Suprapubic skin (tissue), 4 donors: ENCODE measurements around the gene EGFR. TPM values are rescaled to one million over a fixed set of nuclear protein-coding genes. Genes with fewer than 3 reads are reported as not detected.

Experiments
- DNase-seq, 2 donors: peaks; one replicate each; pipeline ENCODE4 v3.0.0-alpha.2; 2019; ENCODE audit warnings: low spot score in 2 of 2
- H3K27ac ChIP-seq: fragments of 200-600 bp; sonication (generic); one replicate; pipeline ENCODE4 v1.5.1; 2019
- H3K27me3 ChIP-seq: fragments of 200-600 bp; sonication (generic); one replicate; pipeline ENCODE4 v1.5.1; 2019
- H3K36me3 ChIP-seq: fragments of 200-600 bp; sonication (generic); one replicate; pipeline ENCODE4 v1.5.1; 2019
- H3K4me1 ChIP-seq: fragments of 200-600 bp; sonication (generic); one replicate; pipeline ENCODE4 v1.5.1; 2019
- H3K4me3 ChIP-seq: fragments of 200-600 bp; sonication (generic); one replicate; pipeline ENCODE4 v1.5.1; 2019; ENCODE audit warnings: mild to moderate bottlenecking
- H3K9me3 ChIP-seq: fragments of 200-600 bp; sonication (generic); one replicate; pipeline ENCODE4 v1.5.1; 2019
- CTCF ChIP-seq, 2 donors: fragments of 200-600 bp in 1 of 2; fragments of 450-650 bp in 1 of 2; sonication (generic) in 1 of 2; IDR thresholded peaks; one replicate each; pipeline ENCODE4 v1.5.1; 2016 to 2019; ENCODE audit warnings: antibody characterized with exemption in 2 of 2, mild to moderate bottlenecking in 1 of 2, moderate library complexity in 1 of 2
- EP300 ChIP-seq: sonication (generic); formaldehyde crosslinking; IDR thresholded peaks from one replicate; pipeline ENCODE4 v1.6.1; 2017; ENCODE audit warnings: antibody characterized with exemption
- POLR2A ChIP-seq, 2 donors: fragments of 450-650 bp; IDR thresholded peaks; one replicate each; pipeline ENCODE4 v1.6.1; 2017; ENCODE audit warnings: antibody characterized with exemption in 2 of 2, mild to moderate bottlenecking in 2 of 2, moderate library complexity in 2 of 2
- POLR2AphosphoS5 ChIP-seq, 3 donors: sonication (generic); formaldehyde crosslinking; IDR thresholded peaks; one replicate each; pipeline ENCODE4 v1.6.1; 2017; ENCODE audit warnings: antibody characterized with exemption in 3 of 3
- WGBS: methylation state at CpG from one replicate; pipeline ENCODE4 v1.1.5; 2018; 5-methylcytosine and 5-hydroxymethylcytosine counted together
- total RNA-seq, 4 donors: library from RNA; depleted of rRNA; stranded (reverse); fragments of >200 nt; gene quantifications; one replicate each; pipeline ENCODE4 v1.1.0, GENCODE V29; 2016

The EGFR gene
- total RNA-seq, 4 donors from 2014 or later, result 231 to 341 (median 271) TPM

- WGBS, result 73% methylated on average over 7 of the region's 7 CpGs
- Histone ChIP-seq H3K4me3 (no peak overlapping the region), H3K4me1 (peaks cover 28% of the 10 kb centered on the region), H3K27ac (no peak overlapping the region), H3K36me3 (no peaks in the 10 kb centered on the region), H3K27me3 (no peaks in the 10 kb centered on the region), H3K9me3 (no peaks in the 10 kb centered on the region)
- no peak for DNase-seq
- TF ChIP-seq POLR2A (IDR thresholded peaks at IDR 0.05) (no peak), POLR2AphosphoS5 (IDR thresholded peaks at IDR 0.05) (no peak), CTCF (IDR thresholded peaks at IDR 0.05) (no peak), EP300 (no peak)
Measured at GRCh38 chr7:55093674-55094073, 74.9 kb downstream of the EGFR start.

- Histone ChIP-seq H3K27me3 (no peaks in the 10 kb centered on the region), H3K36me3 (no peaks in the 10 kb centered on the region), H3K9me3 (no peaks in the 10 kb centered on the region), H3K4me1 (peaks cover 33% of the 10 kb centered on the region), H3K4me3 (no peak overlapping the region), H3K27ac (no peak overlapping the region)
- no peak for DNase-seq
- WGBS, result 26% methylated on average over 3 of the region's 5 CpGs
- TF ChIP-seq EP300 (no peak), CTCF (IDR thresholded peaks at IDR 0.05) (no peak), POLR2A (IDR thresholded peaks at IDR 0.05) (no peak), POLR2AphosphoS5 (IDR thresholded peaks at IDR 0.05) (no peak)
Measured at GRCh38 chr7:55094092-55094690, 75.4 kb downstream of the EGFR start.

GRCh38 chr7:55095672-55096071 is 76.9 kb downstream of the EGFR start:
- no peaks in the 10 kb centered on the region for H3K9me3 ChIP-seq
- peaks cover 48% of the 10 kb centered on the region for H3K4me1 ChIP-seq
- H3K27ac ChIP-seq, result no peak overlapping the region
- H3K27me3 ChIP-seq, result no peaks in the 10 kb centered on the region
- TF ChIP-seq EP300 (no peak), POLR2A (IDR thresholded peaks at IDR 0.05) (no peak), POLR2AphosphoS5 (IDR thresholded peaks at IDR 0.05) (no peak), CTCF (IDR thresholded peaks at IDR 0.05) (no peak)
- 79% methylated on average over 4 of the region's 4 CpGs for WGBS
- H3K36me3 ChIP-seq, result no peaks in the 10 kb centered on the region
- no peak for DNase-seq
- no peak overlapping the region for H3K4me3 ChIP-seq

GRCh38 chr7:55096323-55096722 is 77.5 kb downstream of the EGFR start:
- peaks cover 55% of the 10 kb centered on the region for H3K4me1 ChIP-seq
- no peaks in the 10 kb centered on the region for H3K9me3 ChIP-seq
- H3K27me3 ChIP-seq, result no peaks in the 10 kb centered on the region
- no peaks in the 10 kb centered on the region for H3K36me3 ChIP-seq
- H3K27ac ChIP-seq, result no peak overlapping the region
- no peak for DNase-seq
- 91% methylated on average over 7 of the region's 11 CpGs for WGBS
- TF ChIP-seq POLR2A (IDR thresholded peaks at IDR 0.05) (no peak), CTCF (IDR thresholded peaks at IDR 0.05) (no peak), EP300 (no peak), POLR2AphosphoS5 (IDR thresholded peaks at IDR 0.05) (no peak)
- no peak overlapping the region for H3K4me3 ChIP-seq

- H3K4me3 ChIP-seq, result no peak overlapping the region
- no peaks in the 10 kb centered on the region for H3K36me3 ChIP-seq
- H3K9me3 ChIP-seq, result no peaks in the 10 kb centered on the region
- no peak overlapping the region for H3K27ac ChIP-seq
- H3K27me3 ChIP-seq, result no peaks in the 10 kb centered on the region
- H3K4me1 ChIP-seq, result peaks cover 57% of the 10 kb centered on the region
- WGBS, result 86% methylated on average over 4 of the region's 4 CpGs
- TF ChIP-seq POLR2A (IDR thresholded peaks at IDR 0.05) (no peak), CTCF (IDR thresholded peaks at IDR 0.05) (no peak), POLR2AphosphoS5 (IDR thresholded peaks at IDR 0.05) (no peak), EP300 (no peak)
- DNase-seq, result no peak
Measured at GRCh38 chr7:55097100-55097499, 78.3 kb downstream of the EGFR start.
